Karpas-422 (cell line): Measurements from ENCODE around the gene MUL1. TPM values are rescaled to one million over a fixed set of nuclear protein-coding genes. Genes with fewer than 3 reads are reported as not detected.

ENCODE experiments used
- DNase-seq: peaks from one replicate; pipeline ENCODE4 v3.0.0-alpha.2; 2015
- H2AFZ ChIP-seq: fragments of 200-600 bp; sonication (generic); 2 replicates; pipeline ENCODE4 v1.6.1; 2014; ENCODE audit warnings: antibody characterized with exemption, low read length, mixed read lengths
- H3K27ac ChIP-seq: fragments of 200-600 bp; sonication (generic); 2 replicates; pipeline ENCODE4 v1.5.1; 2014; ENCODE audit warnings: mild to moderate bottlenecking, low read length, moderate library complexity
- H3K27me3 ChIP-seq: fragments of 200-600 bp; sonication (generic); 2 replicates; pipeline ENCODE4 v1.6.1; 2014; ENCODE audit warnings: low read length, mixed read lengths
- H3K36me3 ChIP-seq: fragments of 200-600 bp; sonication (generic); 2 replicates; pipeline ENCODE4 v1.6.1; 2014; ENCODE audit warnings: low read length, mixed read lengths; ENCODE audit not compliant: insufficient read depth
- H3K4me1 ChIP-seq: fragments of 200-600 bp; sonication (generic); 2 replicates; pipeline ENCODE4 v1.6.1; 2014; ENCODE audit warnings: mild to moderate bottlenecking, low read length, mixed read lengths
- H3K4me2 ChIP-seq: fragments of 200-600 bp; sonication (generic); 2 replicates; pipeline ENCODE4 v1.6.1; 2014; ENCODE audit warnings: low read length, low read depth, mild to moderate bottlenecking; ENCODE audit not compliant: poor library complexity, severe bottlenecking
- H3K4me3 ChIP-seq: fragments of 200-600 bp; sonication (generic); 2 replicates; pipeline ENCODE4 v1.5.1; 2014; ENCODE audit warnings: mild to moderate bottlenecking, antibody characterized with exemption, low read length, mixed read lengths
- H3K79me2 ChIP-seq: fragments of 200-600 bp; sonication (generic); 2 replicates; pipeline ENCODE4 v1.6.1; 2014; ENCODE audit warnings: mild to moderate bottlenecking, low read length, mixed read lengths
- H3K9ac ChIP-seq: fragments of 200-600 bp; sonication (generic); 2 replicates; pipeline ENCODE4 v1.6.0; 2014; ENCODE audit warnings: low read length
- H3K9me2 ChIP-seq: fragments of 200-600 bp; sonication (generic), shearing (Covaris generic); replicated peaks from 2 replicates; pipeline ENCODE4 v1.6.0; 2014; ENCODE audit warnings: mild to moderate bottlenecking, low read length, moderate library complexity; ENCODE audit not compliant: insufficient read depth
- H3K9me3 ChIP-seq: fragments of 300-700, 200-600 bp; sonication (generic); 2 replicates; pipeline ENCODE4 v1.6.1; 2014; ENCODE audit warnings: low read length, mixed read lengths
- H4K20me1 ChIP-seq: fragments of 200-600 bp; sonication (generic); 2 replicates; pipeline ENCODE4 v1.6.1; 2014; ENCODE audit warnings: mild to moderate bottlenecking, antibody characterized with exemption, low read length, low read depth; ENCODE audit not compliant: insufficient read depth
- total RNA-seq: library from RNA; depleted of rRNA; stranded (reverse); fragments of >200 nt; shearing (Covaris generic); gene quantifications from 2 replicates; pipeline ENCODE4 v1.2.3, GENCODE V29; 2014; ENCODE audit warnings: low replicate concordance

Gene MUL1
- total RNA-seq, 1 experiment from 2014 or later: 18.0 TPM

- Histone ChIP-seq H3K4me3 (no peak within 1 kb of the TSS), H3K27ac (no peak within 1 kb of the TSS), H2AFZ (no peak within 1 kb of the TSS), H3K9me3 (no peaks in the 10 kb centered on the region), H3K9ac (no peak within 1 kb of the TSS), H3K4me2 (no peak within 1 kb of the TSS), H3K27me3 (no peaks in the 10 kb centered on the region), H3K36me3 (no peaks in the 10 kb centered on the region), H3K9me2 (no peaks in the 10 kb centered on the region), H3K79me2 (no peaks in the 10 kb centered on the region), H3K4me1 (peaks cover 4% of the 10 kb centered on the region), H4K20me1 (no peaks in the 10 kb centered on the region)
- no peak for DNase-seq
Observed at GRCh38 chr1:20485527-20486456, 22.2 kb downstream of the MUL1 start, which contains the start of gene CAMK2N1. TSS of gene CAMK2N1 (minus strand) at chr1:20486210. CDS start at chr1:20485379, 831 bp downstream.

DNA sequence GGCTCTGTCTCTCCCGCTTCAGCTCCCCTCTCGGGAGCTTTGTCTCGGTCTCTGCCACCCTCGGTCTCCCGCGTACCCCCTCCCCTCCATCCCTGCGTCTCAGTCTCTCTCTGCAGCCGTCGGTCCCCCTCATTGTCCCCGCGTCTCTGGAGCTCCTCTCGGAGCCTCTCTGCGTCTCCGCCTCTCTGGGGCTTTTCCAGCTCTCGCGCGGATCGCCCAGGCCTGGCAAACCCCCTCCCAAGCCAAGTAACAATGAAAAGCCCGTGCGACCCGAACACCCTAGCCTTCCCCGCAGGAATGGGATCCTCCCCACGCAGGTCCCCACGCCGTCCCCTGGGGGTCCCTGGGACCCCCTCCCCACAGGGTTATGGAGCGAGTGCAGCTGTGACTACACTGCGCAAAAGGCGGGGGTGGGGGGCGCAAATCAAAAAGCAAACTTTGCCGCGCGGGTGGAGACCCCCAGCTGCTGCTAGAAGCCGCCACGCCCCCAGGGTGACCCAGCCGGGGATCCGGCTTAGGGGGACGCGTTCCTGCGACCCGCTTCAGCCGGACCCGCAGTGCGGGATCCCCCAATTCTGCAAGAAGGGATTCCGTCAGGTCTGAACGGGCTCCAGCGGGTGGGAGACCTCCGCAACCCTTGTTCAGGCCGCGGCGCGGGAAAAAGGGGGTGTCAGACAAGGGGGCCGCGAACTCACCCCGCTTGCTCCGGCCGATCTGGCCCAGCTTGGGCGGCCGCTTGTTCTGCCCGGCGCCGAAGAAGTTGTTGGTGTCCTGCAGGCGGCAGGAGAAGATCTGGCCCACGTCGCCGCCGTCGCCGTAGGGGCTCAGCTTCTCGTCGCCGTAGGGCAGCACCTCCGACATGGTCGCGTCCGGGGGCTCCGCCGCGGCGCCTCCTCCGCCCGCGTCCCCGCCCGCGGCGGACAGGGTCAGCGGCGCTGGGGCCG lies 23.2 kb downstream of the MUL1 start:
- Histone ChIP-seq H3K4me2 (no peak overlapping the region), H3K4me3 (no peak overlapping the region), H3K9me3 (no peaks in the 10 kb centered on the region), H3K9ac (no peak overlapping the region), H2AFZ (no peak overlapping the region), H3K27me3 (no peaks in the 10 kb centered on the region), H3K27ac (no peak overlapping the region), H3K9me2 (no peaks in the 10 kb centered on the region), H3K79me2 (no peaks in the 10 kb centered on the region), H4K20me1 (no peaks in the 10 kb centered on the region), H3K36me3 (no peaks in the 10 kb centered on the region), H3K4me1 (peaks cover 4% of the 10 kb centered on the region)
- no peak for DNase-seq

GRCh38 chr1:20483833-20484518 lies 24.0 kb downstream of the MUL1 start:
- no peaks in the 10 kb centered on the region for H3K9me2 ChIP-seq
- no peaks in the 10 kb centered on the region for H3K9me3 ChIP-seq
- no peak overlapping the region for H3K27ac ChIP-seq
- no peak overlapping the region for H3K4me3 ChIP-seq
- no peak overlapping the region for H3K4me2 ChIP-seq
- no peak overlapping the region for H2AFZ ChIP-seq
- H3K27me3 ChIP-seq: no peaks in the 10 kb centered on the region; the same call in 1 of the 2 replicates
- no peaks in the 10 kb centered on the region for H3K79me2 ChIP-seq
- no peak overlapping the region for H3K9ac ChIP-seq
- H3K36me3 ChIP-seq: no peaks in the 10 kb centered on the region
- H3K4me1 ChIP-seq: peaks cover 4% of the 10 kb centered on the region
- no peak for DNase-seq
- H4K20me1 ChIP-seq: no peaks in the 10 kb centered on the region

DNA sequence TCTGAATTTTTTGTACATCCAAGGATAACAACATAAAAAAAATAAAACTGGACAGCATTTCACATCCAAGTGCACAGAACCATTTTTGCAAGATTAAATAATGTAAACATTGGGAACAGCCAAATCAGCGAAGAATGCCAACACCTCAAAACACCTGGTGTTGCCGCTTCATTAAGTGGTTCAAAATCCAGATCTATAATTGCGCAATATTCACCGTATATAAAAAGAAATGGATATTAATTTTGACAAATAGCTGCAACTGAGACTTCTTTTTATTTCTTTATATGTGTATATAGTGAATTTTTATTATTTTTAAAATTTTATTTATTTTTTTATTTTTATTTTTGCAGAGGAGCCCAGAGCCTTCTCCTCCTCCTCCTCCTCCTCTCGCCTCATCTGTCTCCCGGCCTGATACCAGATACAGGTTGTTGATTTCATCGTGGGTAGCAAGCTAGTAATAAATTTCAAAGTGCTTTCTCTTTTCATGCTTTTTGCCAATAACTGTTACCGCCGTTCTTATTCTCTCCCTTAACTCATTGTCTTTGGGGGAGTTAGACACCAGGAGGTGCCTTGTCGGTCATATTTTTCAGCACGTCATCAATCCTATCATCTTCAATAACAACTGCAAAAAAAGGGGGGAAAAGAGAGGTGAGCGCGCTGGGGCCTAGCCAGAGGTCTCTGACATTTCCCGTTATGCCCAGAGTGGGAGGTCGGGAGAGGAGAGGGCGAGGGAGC lies 24.7 kb downstream of the MUL1 start:
- Histone ChIP-seq H3K9me3 (no peaks in the 10 kb centered on the region), H3K79me2 (no peaks in the 10 kb centered on the region), H4K20me1 (no peaks in the 10 kb centered on the region), H3K27ac (no peak overlapping the region), H3K4me1 (peaks cover 4% of the 10 kb centered on the region), H3K4me2 (no peak overlapping the region), H2AFZ (no peak overlapping the region), H3K36me3 (no peaks in the 10 kb centered on the region), H3K9ac (no peak overlapping the region), H3K27me3 (no peaks in the 10 kb centered on the region; the same call in 1 of the 2 replicates), H3K4me3 (no peak overlapping the region), H3K9me2 (no peaks in the 10 kb centered on the region)
- DNase-seq: no peak

DNA sequence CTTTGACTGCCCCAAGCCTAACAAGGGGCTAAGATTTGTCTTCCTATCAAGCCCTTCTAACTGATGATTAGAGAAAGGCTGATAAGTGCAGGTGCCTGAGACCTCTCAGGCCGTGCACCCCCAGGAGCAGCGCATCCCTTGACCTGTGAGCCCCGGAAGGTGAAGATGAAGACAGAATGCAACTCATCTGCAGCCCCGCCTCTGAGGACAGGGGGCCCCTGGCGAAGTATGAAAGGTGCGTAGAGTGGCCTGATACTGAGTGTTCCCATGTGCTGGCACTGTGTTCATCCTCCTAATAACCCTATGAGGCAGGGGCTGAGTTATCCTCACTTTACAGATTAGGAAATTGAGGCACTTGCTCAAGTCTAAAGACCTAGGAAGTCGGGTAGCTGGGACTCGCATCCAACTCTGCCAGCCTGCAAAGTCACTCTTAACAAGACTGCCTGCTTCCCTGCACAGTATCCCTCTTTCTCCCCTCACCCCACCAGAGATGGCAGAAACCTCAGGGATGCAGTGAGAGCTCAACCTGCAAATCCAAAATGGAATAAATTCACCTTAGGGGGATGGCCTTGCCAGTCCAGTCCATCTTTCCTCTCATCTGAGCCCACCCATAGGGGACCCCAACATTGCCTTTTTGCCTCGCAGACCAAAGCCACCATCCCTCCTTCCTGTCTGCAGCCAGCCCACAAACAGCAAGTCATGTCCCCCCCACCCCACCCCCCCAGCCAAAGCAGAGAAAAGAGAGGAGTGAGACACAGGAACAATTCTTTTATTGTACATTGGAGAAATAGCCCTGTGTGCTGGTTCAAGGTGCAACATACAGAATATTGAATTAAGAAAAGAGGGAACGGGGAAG lies 26.1 kb downstream of the MUL1 start:
- H3K27ac ChIP-seq: no peak overlapping the region
- H3K36me3 ChIP-seq: no peaks in the 10 kb centered on the region
- no peak overlapping the region for H3K4me2 ChIP-seq
- H3K9me2 ChIP-seq: no peaks in the 10 kb centered on the region
- peaks cover 4% of the 10 kb centered on the region for H3K4me1 ChIP-seq
- H4K20me1 ChIP-seq: no peaks in the 10 kb centered on the region
- H3K9ac ChIP-seq: no peak overlapping the region
- no peaks in the 10 kb centered on the region for H3K79me2 ChIP-seq
- H2AFZ ChIP-seq: no peak overlapping the region
- no peaks in the 10 kb centered on the region for H3K9me3 ChIP-seq
- DNase-seq: no peak
- no peak overlapping the region for H3K4me3 ChIP-seq
- no peaks in the 10 kb centered on the region; the same call in 1 of the 2 replicates for H3K27me3 ChIP-seq

DNA sequence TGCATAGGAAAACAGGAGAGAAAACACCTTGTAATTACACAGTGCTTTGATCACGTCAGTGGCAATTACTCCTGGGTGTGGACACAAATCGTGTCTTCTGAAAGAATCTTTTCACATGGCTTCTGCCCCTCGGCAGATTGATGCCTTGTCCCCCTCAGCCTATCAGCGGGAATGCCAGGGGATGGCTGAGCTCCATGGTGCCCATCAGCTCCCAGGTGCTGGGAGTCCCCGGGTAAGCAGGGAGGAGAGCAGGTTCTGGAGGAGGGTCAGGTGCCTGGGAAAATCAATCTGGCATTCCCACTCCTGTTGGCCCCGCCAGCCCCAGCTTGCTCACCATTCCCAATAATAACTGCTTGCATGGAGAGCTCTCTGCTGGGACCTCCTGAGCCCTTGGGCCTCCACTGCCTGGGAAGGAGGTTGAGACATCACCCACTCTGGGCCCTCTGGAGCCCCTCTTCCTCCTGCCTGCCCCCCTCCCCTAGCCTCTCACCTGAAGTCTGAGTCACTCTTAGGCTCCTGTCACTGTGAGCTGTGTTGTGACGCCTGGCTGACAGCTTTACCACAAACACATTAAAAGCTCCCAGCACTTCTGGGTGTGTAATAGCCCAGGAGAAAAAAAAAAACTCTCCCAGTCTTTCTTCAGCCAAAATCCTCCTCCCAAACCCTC lies 26.9 kb downstream of the MUL1 start:
- Histone ChIP-seq H4K20me1 (no peaks in the 10 kb centered on the region), H2AFZ (no peak overlapping the region), H3K9ac (no peak overlapping the region), H3K4me2 (no peak overlapping the region), H3K27me3 (no peaks in the 10 kb centered on the region; the same call in 1 of the 2 replicates), H3K4me1 (peaks cover 4% of the 10 kb centered on the region), H3K4me3 (no peak overlapping the region), H3K9me3 (no peaks in the 10 kb centered on the region), H3K79me2 (no peaks in the 10 kb centered on the region), H3K36me3 (no peaks in the 10 kb centered on the region), H3K27ac (no peak overlapping the region), H3K9me2 (no peaks in the 10 kb centered on the region)
- DNase-seq: no peak
